ENCODE results near the gene SVBP. TPM values are rescaled to one million over a fixed set of nuclear protein-coding genes. Genes with fewer than 3 reads are reported as not detected.

SVBP gene
- total and polyA plus RNA-seq, 2 of the 8 experiments (the other 6 are each of a cell fraction or from before 2014, with no cell fraction given), result 29.7 to 30.2 TPM

DNA sequence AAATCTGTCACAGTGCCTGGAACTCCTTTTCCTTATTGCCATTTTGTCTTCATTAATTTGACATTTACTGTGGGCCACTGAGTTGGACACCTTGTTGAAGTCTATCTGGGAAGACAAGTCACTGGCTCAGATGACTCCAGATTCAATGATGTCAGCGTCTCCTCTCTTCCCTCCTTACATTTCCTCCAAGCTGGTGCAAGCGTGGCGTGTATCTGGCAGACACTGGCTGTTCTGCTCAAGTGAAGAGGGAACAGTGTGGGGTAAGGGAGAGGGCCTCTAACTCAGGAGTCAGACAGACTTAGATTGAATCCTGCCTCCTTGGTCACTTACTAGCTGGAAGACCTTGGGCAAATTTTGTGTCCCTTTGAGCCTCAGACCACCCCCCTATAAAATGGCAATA is 20.5 kb upstream of the SVBP start:
- TF ChIP-seq CBX8 (IDR thresholded peaks at IDR 0.05; ENCODE audit: borderline replicate concordance, low read depth, low read length) (no peak), RNF2 (IDR thresholded peaks at IDR 0.05; ENCODE audit: borderline replicate concordance, low read depth, low read length, missing control alignments, poor library complexity, severe bottlenecking) (no peak), SP4 (IDR thresholded peaks at IDR 0.05; ENCODE audit: low read length) (no peak), BACH1 (IDR thresholded peaks at IDR 0.05; ENCODE audit: low read length) (no peak)
- TF ChIP-seq, protein P1, sequence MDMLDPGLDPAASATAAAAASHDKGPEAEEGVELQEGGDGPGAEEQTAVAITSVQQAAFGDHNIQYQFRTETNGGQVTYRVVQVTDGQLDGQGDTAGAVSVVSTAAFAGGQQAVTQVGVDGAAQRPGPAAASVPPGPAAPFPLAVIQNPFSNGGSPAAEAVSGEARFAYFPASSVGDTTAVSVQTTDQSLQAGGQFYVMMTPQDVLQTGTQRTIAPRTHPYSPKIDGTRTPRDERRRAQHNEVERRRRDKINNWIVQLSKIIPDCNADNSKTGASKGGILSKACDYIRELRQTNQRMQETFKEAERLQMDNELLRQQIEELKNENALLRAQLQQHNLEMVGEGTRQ (IDR thresholded peaks at IDR 0.05; ENCODE audit: low read length), result no peak
- H3K14ac ChIP-seq (ENCODE audit: insufficient read length), result no peak overlapping the region
- H3K4me2 ChIP-seq (ENCODE audit: insufficient read depth in 1 of 2, low read depth in 2 of 2, low read length in 2 of 2), result no peak overlapping the region
- no peak overlapping the region for H2BK15ac ChIP-seq (ENCODE audit: low read length)
- no peaks in the 10 kb centered on the region for H3K9me3 ChIP-seq (ENCODE audit: insufficient read depth in 2 of 2, low read depth in 1 of 2, low read length in 1 of 2)
- no peak overlapping the region for H3K27ac ChIP-seq (ENCODE audit: low read depth, low read length)
- POLR2A ChIA-PET (ENCODE audit: partially characterized antibody), result interaction anchor here (0.6 to 1.3 kb wide), 2 partner anchors 9 to 36 kb away, joined by 3 to 8 read pairs; partner anchors contain the start of gene ZNF691
- H3K79me1 ChIP-seq (ENCODE audit: low read depth, low read length), result no peaks in the 10 kb centered on the region
- H3K4ac ChIP-seq (replicated peaks; ENCODE audit: insufficient read length, low read depth, low read length), result no peak overlapping the region
- no peak overlapping the region for H4K91ac ChIP-seq (replicated peaks; ENCODE audit: insufficient read length, low read length)
- H4K8ac ChIP-seq (ENCODE audit: extremely low read depth, insufficient read depth, low read length), result no peak overlapping the region
- H2BK20ac ChIP-seq (ENCODE audit: low read length), result no peak overlapping the region
- FAIRE-seq, result no peak
- WGBS, 2 experiments (ENCODE audit: extremely low coverage in 1 of 2, insufficient coverage in 1 of 2, insufficient read length in 1 of 2, insufficient replicate concordance in 2 of 2, low coverage in 1 of 2, low lambda C conversion rate in 2 of 2, missing lambda C conversion rate in 1 of 2), result 58% methylated on average over 3 of the region's 3 CpGs; no CpG with 5 or more reads in 1 of the 2 experiments
- DNase-seq (ENCODE audit: low read depth in 1 of 2, low spot score in 2 of 2), result no peak
- no peaks in the 10 kb centered on the region for H3K4me1 ChIP-seq (replicated peaks in 1 of 4; ENCODE audit: control insufficient read depth in 3 of 4, insufficient read depth in 4 of 4, low read length in 3 of 4)
- no peak overlapping the region for H3K18ac ChIP-seq (ENCODE audit: extremely low read depth, low read length)
- H3K4me3 ChIP-seq (ENCODE audit: extremely low read depth in 1 of 4, insufficient read depth in 2 of 4, low read depth in 3 of 4, low read length in 4 of 4), result no peak overlapping the region
- H2AK5ac ChIP-seq (ENCODE audit: low read depth, low read length), result no peak overlapping the region
- no peak overlapping the region for H4K5ac ChIP-seq (ENCODE audit: insufficient read length, low read depth, low read length)
- H3K23me2 ChIP-seq (ENCODE audit: low read depth, low read length), result no peaks in the 10 kb centered on the region
- no peak overlapping the region for H3K23ac ChIP-seq (ENCODE audit: insufficient read length)
- no peaks in the 10 kb centered on the region for H4K20me1 ChIP-seq (replicated peaks in 1 of 2; ENCODE audit: control insufficient read depth in 1 of 2, insufficient read depth in 2 of 2, low read length in 2 of 2)
- H3K27me3 ChIP-seq (replicated peaks in 1 of 4; ENCODE audit: control insufficient read depth in 3 of 4, extremely low read depth in 1 of 4, insufficient read depth in 3 of 4, low read length in 3 of 4), result no peaks in the 10 kb centered on the region
- H3K9ac ChIP-seq (replicated peaks in 1 of 4; ENCODE audit: extremely low read depth in 1 of 4, low read depth in 3 of 4, low read length in 3 of 4), result no peak overlapping the region
- H3K56ac ChIP-seq (replicated peaks; ENCODE audit: insufficient read length, low read depth, low read length), result no peak overlapping the region
- H2BK5ac ChIP-seq (ENCODE audit: low read depth, low read length), result no peak overlapping the region
- no peak overlapping the region for H2BK12ac ChIP-seq (ENCODE audit: low read depth, low read length)
- no peak overlapping the region for H2AFZ ChIP-seq (ENCODE audit: low read length)
- no peaks in the 10 kb centered on the region for H3K36me3 ChIP-seq (ENCODE audit: control insufficient read depth in 2 of 4, insufficient read depth in 4 of 4, low read length in 3 of 4)
- CTCF ChIA-PET (ENCODE audit: partially characterized antibody), result interaction anchor here (0.9 to 2.0 kb wide), 3 partner anchors 9 to 259 kb away, joined by 3 to 4 read pairs (median 3); partner anchors contain the start of gene ZNF691
- no peak overlapping the region for H2BK120ac ChIP-seq (replicated peaks; ENCODE audit: low read depth, low read length)
- H3K79me2 ChIP-seq (ENCODE audit: control insufficient read depth in 1 of 2, insufficient read depth in 2 of 2, low read length in 2 of 2), result no peaks in the 10 kb centered on the region

Measured in H1 (cell line).